Activated CD8-positive, alpha-beta memory T cell treated with anti-CD3 and anti-CD28 coated beads, Interleukin-2, amount 50 U/mL, for 24 hours (primary cell): ENCODE data around the gene DNAAF5.
"Not testable (repeated sequence)": the region's sequence is repeated elsewhere in the genome, so short reads cannot be mapped to it uniquely, and the experiment has no call there.

ENCODE experiments used
- DNase-seq: peaks from one replicate; pipeline ENCODE4 v3.0.0-alpha.2; 2020; ENCODE audit errors: extremely low read depth

DNAAF5 gene

DNA sequence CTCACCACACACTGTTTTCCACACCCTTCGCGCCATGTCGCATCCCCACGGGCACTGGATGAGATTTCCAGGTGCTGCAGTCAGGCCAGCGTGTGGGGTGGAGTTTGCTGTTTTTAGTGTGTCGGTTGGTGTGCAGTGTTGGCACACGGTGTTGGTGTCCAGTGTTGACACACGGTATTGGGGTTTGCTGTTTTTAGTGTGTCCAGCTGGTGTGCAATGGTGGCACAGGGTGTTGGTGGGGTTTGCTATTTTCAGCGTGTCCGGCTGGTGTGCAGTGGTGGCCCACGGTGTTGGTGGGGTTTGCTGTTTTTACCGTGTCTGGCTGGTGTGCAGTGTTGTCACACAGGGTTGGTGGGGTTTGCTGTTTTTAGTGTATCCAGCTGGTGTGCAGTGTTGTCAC is 20.7 kb downstream of the DNAAF5 start:
- DNase-seq: no peak

DNA sequence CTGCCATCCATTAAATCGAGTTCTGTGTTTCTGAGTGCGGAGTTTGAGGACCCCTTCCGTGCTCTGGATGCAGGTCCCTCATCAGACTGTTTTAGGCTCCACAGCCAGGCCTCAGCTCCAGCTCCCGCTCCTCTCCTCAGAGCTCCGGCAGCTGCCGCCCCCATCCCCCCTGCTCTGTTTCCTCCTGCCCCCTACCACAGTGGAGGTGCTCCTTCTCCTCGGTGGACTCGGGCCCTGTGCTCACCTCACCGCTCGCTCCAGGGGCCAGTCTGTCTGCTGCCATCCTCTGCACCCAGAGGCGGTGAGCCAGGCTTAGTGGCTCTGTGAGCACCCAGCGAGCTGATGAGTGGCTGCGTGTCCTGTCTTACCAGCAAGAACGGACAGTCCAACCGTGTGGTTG is 21.9 kb downstream of the DNAAF5 start:
- DNase-seq: no peak

DNA sequence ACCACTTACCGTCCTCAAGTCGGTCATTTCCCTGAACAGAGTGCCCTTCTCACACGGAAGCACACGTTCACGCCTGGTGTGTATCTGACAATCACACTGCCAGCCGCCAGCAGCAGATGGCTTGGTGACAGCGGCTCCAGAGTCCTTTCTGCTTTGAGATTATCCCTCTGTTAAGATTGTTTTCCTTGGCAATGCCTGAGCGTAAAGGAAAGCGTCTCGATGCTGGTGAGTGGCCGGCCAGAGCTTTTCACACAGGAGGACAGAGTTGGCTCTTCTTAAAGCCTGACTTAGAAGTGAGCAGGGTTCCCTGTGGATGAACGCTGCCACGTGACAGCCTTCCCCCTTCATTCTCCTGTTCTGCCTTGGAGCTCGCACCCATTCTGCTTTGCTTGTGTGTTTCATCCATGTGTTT is 22.6 kb downstream of the DNAAF5 start:
- DNase-seq: no peak

DNA sequence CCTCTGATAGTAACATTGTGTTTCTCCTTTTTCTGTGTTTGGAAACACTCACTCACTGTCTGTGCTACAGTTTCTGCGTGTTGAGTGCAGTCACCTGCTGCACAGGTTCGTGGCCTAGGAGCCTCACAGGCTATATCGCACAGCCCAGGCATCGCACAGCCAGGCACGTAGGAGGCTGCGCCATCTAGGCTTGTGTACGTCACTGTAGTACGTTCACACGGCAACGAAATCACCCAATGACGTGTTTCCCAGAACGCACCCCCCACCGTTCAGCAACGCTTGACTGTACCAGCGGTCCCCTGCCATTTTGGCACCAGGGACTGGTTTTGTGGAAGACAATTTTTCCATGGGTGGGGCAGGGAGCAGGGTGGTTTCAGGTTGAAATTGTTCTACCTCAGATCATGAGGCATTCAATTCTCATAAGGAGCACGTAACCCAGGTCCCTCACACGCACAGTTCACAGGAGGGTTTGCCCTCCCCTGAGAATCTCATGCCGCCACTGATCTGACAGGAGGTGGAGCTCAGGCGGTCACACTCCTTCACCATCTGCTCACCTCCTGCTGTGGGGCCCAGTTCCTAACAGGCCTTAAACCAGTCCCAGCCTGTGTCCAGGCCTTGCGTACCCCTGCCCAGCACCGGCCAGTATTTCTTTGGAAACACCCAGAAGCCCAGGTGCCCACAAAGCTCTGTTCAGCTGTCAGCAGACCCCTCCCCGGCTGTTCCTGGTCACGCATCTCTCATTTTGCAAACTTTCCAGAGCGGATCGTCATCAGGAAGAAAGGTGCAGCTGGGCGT is 23.8 kb downstream of the DNAAF5 start:
- DNase-seq: no peak

DNA sequence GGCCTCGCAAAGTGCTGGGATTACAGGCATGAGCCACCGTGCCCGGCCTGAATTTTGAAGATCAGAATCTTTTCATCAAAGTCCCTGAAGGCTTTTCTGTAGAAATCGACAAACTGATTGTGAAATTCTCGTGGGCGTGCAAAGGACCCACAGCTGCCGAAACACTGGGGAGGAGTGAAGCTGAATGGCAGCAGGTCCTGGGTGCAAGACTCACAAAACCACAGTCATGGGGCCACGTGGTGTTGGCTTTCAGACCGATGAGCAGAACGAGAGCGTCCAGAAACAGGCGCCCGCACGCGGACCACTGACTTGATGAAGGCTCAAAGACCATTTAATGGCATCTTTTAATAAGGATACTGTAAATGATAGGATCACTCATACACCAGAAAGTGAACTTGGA is 25.3 kb downstream of the DNAAF5 start:
- no peak for DNase-seq

DNA sequence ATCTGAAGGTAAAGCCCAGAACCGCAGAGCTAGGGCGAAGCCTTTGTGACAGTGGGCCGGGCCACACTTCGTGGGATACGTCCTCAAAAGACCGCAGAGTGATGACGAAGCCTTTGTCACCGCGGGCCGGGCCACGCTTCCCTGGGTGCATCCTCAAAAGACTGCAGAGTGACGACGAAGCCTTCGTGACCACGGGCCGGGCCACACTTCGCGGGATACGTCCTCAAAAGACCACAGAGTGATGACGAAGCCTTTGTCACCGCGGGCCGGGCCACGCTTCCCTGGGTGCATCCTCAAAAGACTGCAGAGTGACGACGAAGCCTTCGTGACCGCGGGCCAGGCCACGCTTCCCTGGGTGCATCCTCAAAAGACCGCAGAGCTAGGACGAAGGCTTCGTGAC is 25.8 kb downstream of the DNAAF5 start:
- DNase-seq: not testable (repeated sequence)

DNA sequence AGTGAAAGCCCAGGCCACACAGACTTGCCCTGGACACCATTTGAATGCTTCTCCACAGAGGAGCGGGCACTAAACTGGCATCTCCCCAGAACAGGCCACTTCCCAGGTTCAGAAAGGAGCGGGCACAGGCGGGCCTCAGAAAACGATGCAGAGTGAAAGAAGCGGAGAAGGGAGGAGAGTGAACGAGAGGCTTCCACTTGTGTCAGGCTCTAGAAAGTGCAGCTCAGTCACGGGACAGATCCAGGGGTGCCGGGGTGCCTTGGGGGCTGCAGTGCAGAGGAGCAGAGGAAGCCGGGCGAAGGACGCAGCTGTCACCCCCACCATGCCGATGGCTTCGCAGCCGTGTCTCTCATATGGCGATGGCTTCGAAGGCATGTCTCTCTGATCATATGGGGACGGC is 26.7 kb downstream of the DNAAF5 start:
- DNase-seq: no peak

DNA sequence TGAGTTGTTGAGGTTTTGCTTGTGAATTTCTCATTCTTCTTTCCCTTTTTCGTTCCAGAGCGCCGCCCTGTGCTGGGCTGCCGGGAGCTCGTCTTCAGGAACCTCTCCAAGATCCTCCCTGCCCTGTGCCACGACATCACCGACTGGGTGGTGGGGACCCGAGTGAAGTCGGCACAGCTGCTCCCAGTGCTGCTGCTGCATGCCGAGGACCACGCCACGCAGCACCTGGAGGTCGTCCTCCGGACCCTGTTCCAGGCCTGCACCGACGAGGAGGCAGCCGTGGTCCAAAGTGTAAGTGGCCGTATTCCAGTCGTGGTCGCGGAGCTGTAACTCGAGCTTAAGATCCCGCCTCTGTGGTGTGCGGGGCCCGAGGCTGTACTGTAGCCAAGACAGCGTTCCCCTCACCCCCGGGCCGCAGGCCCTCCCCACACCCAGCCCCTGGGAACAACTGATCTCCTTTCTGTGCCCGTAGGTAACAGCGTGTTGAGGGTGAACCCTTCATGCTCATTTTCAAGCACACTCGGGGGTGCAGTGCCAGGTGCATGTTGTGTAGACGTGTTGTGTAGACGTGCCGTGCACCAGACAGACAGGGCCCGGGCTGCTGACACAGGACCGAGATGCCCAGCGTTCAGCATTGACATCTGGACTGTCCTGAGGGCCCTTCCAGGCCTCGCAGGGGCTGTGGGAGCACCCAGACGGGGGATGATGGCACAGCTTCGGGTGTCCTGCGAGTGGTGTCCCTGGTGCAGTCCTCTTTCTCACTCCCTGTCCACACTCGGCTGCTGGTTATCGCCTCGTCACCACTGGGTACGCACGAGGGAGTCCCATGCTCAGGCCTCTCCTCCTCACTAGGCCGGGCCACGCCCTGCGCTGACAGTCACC is 28.3 kb downstream of the DNAAF5 start:
- no peak for DNase-seq

DNA sequence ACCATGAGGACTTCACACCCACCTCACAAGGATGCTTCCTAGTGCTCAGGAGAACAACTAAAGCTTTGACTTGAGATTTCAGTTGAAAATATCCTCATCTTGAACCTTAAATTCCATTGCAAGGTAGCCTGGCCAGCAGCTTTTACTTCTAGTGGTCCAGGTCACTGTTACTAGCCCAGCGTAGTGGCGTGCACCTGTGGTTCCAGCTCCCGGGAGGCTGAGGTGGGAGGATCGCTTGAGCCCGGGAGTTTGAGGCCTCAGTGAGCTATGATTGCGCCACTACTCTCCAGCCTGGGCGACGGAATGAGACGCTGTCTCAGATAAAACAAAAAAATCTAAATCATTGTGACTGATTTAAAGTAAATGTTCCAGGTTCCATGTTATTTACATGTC is 28.9 kb downstream of the DNAAF5 start:
- no peak for DNase-seq

DNA sequence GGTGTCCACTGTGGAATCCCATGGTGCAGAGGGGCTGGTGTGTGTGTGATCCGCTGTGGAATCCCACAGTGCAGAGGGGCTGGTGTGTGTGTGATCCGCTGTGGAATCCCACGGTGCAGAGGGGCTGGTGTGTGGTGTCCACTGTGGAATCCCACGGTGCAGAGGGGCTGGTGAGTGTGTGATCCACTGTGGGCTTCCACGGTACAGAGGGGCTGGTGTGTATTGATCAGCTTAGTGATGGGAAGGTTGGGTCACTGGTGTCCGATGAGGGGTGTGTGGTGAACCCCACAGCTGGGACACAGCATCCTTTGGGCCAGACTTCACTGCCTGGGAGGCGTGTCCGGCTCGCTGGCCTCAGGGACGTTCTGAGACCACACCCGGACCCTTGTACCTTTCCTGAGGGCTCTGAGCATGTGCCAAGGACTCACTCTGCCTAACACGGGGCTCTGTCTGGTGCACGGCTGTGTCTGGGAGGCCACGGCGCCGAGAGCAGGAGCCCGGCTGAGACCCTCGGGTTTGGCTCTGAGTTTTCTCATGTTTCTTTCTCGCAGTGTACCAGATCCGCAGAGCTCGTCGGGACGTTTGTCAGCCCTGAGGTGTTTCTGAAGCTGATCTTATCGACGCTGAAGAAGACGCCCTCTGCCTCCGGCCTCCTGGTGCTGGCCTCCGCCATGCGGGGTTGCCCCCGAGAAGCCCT is 29.9 kb downstream of the DNAAF5 start:
- DNase-seq: no peak

DNA sequence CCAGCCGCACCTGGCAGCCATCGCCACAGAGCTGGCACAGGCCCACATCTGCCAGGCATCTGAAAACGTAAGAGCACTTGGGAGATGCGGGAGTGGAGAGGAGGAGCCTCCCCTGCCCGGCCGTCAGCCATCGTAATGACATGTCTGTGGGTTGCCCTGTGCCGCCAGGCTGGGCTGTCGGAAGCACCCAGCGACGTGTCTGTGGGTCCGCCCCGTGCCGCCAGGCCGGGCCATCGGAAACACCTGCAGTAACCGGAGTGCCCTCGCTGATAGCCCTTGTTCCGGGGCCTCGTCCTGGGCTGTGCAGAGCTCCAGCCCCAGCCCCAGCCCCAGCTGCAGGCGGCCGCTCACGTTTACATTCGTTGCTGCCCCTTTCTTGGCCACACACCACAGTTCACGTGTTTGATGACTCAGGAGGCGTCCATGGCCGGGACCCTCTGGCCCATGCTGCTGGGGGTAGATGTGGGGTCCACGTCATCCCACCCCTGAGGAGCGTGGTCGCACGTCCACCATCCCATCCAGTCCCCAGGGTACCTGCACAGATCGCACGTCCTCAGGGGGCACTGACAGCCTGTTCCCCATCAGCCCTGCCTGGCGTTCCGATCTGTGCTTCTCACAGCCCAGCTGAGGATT is 30.5 kb downstream of the DNAAF5 start:
- DNase-seq: no peak

DNA sequence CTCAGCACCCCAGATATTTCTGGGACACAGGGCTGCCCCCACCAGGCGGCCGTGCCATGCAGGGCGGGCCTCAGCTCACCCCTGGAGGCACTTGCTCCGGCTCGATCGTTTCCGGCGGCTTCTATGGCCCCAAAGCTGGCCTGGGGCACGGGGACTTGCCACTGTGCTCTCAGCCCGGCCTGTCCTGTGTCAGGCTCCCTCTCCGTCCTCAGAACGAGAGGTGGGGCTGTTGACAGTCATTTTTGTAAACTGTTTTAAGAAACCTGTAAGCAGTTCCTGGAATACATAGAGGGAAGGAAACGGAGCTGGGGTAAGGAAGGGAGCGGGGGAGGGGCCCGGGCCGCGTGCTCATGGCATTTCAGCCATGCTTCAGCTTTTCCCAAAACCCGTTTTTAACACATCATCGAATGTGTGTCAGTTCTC is 31.3 kb downstream of the DNAAF5 start:
- no peak for DNase-seq

DNA sequence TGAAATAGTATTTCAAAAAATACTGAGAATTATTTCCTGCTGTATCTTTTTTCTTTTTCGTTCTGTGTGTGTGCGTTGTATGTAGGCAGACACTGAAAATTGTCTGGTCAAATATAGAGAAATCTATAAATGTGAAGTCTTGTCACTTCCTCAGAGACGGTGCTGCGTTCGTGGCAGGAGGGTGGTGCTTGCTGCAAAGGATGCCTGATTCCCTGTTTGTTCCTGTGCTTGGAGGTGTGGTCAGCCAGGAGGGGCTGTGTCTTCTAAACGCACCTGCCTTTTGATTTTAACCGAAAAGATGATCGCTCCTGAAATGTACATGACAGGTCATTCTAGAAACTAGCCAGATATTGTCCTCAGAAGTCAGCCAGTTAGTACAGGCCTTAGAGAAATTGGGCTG is 33.1 kb downstream of the DNAAF5 start:
- DNase-seq: no peak

DNA sequence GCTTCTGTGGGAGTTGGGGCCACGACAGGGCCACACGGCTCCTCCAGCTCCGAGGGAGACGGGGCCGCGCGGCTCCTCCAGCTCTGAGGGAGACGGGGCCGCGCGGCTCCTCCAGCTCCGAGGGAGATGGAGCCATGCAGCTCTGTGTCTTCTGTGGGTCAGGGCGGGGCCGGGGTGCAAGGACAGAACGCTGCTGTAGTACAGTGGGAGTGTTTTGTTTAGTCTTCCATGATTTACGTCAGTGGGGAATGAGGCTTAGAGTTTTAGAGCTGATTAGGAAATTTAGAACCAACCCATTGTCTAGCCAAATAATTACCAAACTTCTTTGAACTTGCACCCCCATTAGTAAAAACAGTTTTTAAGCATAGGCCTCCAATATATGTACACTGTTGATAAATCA is 33.5 kb downstream of the DNAAF5 start:
- DNase-seq: no peak

DNA sequence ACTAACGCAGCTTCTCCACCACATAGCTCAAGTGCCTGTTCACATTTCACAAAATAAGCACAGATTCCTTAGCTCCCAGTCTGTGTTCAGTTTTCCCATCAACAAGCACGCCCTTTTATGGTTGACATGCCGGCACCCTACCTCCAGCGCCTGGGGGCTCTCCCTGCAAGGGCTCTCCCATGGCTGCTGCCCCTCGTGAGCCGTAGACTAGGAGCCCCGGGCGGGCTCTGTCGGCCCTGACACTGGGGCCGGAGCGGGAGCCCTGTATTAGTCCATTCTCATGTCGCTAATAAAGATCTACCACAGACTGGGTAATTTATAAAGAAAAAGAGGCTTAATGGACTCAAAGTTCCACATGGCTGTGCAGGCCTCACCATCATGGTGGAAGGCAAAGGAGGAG is 34.6 kb downstream of the DNAAF5 start:
- DNase-seq: no peak

DNA sequence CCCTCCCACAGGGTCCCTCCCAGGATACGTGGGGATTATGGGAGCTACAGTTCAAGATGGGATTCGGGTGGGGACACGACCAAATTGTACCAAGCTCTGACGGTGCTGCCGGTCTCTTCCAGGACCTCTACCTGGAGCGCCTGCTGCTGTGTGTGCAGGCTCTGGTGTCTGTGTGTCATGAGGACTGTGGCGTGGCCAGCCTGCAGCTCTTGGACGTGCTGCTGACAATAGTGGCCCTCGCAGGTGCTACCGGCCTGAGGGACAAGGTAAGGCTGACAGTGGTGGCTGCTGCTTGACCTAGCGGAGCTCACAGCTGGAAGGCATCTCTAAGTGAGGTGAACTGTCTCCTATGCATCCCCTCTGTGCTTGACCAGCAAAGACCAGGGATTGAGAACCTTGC is 35.1 kb downstream of the DNAAF5 start:
- DNase-seq: no peak

DNA sequence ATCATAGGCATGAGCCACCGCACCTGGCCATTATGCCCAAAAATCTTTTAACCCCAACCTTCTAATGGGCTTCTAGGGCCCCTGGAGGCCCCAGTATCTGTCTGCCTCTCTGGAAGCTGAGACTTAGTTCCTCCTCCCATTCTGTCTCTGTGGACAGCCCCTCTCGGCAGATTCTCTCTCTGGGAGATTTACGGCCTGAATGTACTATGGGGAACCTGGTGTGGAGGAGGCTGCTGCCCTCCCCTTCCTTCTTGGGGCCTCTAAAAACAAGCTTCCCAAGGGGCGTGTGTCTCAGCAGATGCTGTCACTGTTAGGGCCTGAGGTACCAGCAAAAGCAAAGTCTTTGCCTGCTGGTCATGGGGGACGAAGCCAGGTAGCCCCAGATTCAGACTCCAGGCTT is 36.4 kb downstream of the DNAAF5 start:
- DNase-seq: no peak

DNA sequence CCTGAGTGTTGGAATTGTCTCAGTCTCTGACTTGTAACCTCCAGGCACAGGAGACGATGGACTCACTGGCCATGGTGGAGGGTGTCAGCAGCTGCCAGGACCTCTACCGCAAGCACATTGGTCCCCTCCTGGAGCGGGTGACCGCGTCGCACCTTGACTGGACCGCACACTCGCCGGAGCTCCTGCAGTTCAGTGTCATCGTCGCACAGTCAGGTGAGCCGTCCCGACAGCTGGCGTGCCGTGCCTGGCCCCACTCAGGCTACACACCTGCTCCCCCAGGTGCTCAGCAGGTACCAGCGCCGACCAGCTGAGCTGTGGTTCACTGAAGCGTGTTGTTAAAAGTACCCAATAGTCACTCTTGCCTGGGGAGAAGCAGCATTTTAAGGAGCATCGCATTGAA is 37.3 kb downstream of the DNAAF5 start:
- DNase-seq: no peak

DNA sequence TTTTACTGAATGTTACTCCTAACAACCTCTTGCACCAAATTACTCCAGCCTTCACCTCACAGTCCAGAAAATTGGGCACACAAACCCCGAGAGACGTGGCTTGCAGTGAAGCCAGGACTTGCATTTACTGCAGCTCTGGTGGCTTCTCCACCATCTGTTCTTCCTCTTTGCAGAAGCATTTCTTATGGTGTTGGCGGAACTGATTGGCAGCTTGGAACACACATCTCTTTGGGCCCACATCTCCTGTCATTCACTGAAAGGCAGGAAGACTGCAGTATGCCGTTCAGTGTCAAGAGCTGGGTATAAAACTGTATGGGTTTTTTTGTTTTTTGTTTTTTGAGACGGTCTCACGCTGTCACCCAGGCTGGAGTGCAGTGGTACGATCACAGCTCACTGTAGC is 38.9 kb downstream of the DNAAF5 start:
- no peak for DNase-seq

DNA sequence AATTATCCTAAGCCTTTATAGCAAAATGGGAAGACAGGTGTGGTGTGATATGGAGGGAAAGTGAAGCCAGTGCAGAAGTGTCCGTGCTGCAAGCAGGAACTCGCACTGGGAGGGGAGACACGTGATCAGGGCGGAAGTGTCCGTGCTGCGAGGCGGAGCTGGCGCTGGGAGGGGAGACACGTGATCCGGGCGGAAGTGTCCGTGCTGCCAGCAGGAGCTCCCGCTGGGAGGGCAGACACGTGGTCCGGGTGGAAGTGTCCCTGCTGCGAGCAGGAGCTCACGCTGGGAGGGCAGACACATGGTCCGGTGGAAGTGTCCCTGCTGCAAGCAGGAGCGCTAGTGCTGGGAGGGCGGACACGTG is 41.1 kb downstream of the DNAAF5 start:
- DNase-seq: no peak

DNA sequence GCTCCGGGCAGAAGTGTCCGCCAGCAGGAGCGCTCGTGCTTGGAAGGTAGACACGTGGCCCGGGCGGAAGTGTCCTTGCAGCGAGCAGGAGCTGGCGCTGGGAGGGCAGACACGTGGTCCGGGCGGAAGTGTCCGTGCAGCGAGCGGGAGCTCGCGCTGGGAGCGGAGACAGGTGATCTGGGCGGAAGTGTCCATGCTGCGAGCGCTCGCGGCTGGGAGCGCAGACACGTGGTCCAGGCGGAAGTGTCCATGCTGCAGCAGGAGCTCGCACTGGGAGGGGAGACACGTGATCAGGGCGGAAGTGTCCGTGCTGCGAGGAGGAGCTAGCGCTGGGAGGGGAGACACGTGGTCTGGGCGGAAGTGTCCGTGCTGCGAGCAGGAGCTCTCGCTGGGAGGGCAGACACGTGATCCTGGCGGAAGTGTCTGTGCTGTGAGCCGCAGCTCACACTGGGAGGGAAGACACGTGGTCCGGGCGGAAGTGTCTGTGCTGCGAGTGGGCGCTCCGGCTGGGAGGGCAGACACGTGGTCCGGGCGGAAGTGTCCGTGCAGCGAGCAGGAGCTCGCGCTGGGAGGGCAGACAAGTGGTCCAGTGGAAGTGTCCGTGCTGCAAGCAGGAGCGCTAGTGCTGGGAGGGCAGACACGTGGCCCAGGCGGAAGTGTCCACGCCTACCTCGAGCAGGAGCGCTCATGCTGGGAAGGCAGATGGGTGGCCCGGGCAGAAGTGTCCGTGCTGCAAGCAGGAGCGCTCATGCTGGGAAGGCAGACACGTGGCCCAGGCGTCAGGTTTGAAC is 41.6 kb downstream of the DNAAF5 start:
- peak; percentile 2 for DNase-seq
